HEK293 (cell line): Measurements from ENCODE around the gene CHCHD1.

Source experiments
- CTCF ChIA-PET: fragments of 350-600 bp; formaldehyde crosslinking; extraction: SDS; loops from one replicate; lab custom pipeline; 2021; ENCODE audit warnings: antibody characterized with exemption; lab: Yijun Ruan, JAX
- POLR2A ChIA-PET: fragments of 300-600 bp; formaldehyde crosslinking; extraction: SDS; loops from one replicate; lab custom pipeline; 2020; ENCODE audit warnings: antibody characterized with exemption, inconsistent platforms; lab: Yijun Ruan, JAX
- H3K27ac ChIP-seq: fragments of 200-500 bp; sonication (Bioruptor generic); 2 replicates; pipeline ENCODE4 v1.5.1; 2014; ENCODE audit warnings: low read depth, low read length, control low read depth, inconsistent platforms; ENCODE audit errors: extremely low read depth
- H3K36me3 ChIP-seq, 2 experiments: fragments of 200-500 bp in 1 of 2; sonication (Bioruptor generic) in 1 of 2; 1 replicate in 1 of 2; 2 replicates in 1 of 2; pipeline ENCODE4 v1.5.1; 2014 to 2017; ENCODE audit warnings: inconsistent platforms in 2 of 2, low read length in 2 of 2; ENCODE audit not compliant: control insufficient read depth in 2 of 2, insufficient read depth in 1 of 2
- H3K4me1 ChIP-seq: fragments of 200-500 bp; sonication (Bioruptor generic); 2 replicates; pipeline ENCODE4 v1.5.1; 2014; ENCODE audit warnings: mild to moderate bottlenecking, low read length, inconsistent platforms; ENCODE audit not compliant: control insufficient read depth, insufficient read depth
- H3K4me3 ChIP-seq: 2 replicates; pipeline ENCODE4 v1.5.1; 2011; ENCODE audit warnings: low read depth, mild to moderate bottlenecking, control low read depth, low read length, moderate library complexity
- H3K9me3 ChIP-seq: fragments of 200-500 bp; sonication (Bioruptor generic); 2 replicates; pipeline ENCODE4 v1.5.1; 2014; ENCODE audit warnings: low read depth, low read length, inconsistent platforms; ENCODE audit not compliant: control insufficient read depth, insufficient read depth
- HOXA7 ChIP-seq: sonication (generic); formaldehyde crosslinking; IDR thresholded peaks from 2 replicates; pipeline ENCODE4 v1.8.1; 2022; ENCODE audit warnings: missing genetic modification reagents, borderline replicate concordance
- KLF1 ChIP-seq: fragments of 450-650 bp; formaldehyde crosslinking; IDR thresholded peaks from 2 replicates; pipeline ENCODE4 v1.5.1; 2016; ENCODE audit warnings: missing biosample characterization, missing genetic modification characterization
- MYNN ChIP-seq: fragments of 450-650 bp; formaldehyde crosslinking; IDR thresholded peaks from 2 replicates; pipeline ENCODE4 v1.5.1; 2016; ENCODE audit warnings: missing biosample characterization, missing genetic modification characterization, borderline replicate concordance
- TCF7L2 ChIP-seq: IDR thresholded peaks from 2 replicates; pipeline ENCODE4 v1.6.1; 2011; ENCODE audit warnings: low read depth, mild to moderate bottlenecking, inconsistent platforms, low read length, moderate library complexity, borderline replicate concordance
- ZNF155 ChIP-seq: fragments of 450-650 bp; formaldehyde crosslinking; IDR thresholded peaks from 2 replicates; pipeline ENCODE4 v1.5.1; 2016; ENCODE audit warnings: missing biosample characterization, missing genetic modification characterization
- ZNF174 ChIP-seq: fragments of 450-650 bp; formaldehyde crosslinking; IDR thresholded peaks from 2 replicates; pipeline ENCODE4 v1.5.0; 2017; ENCODE audit warnings: missing biosample characterization, mild to moderate bottlenecking, missing genetic modification characterization
- ZNF324 ChIP-seq: fragments of 450-650 bp; formaldehyde crosslinking; IDR thresholded peaks from 2 replicates; pipeline ENCODE4 v1.5.1; 2016; ENCODE audit warnings: missing biosample characterization, missing genetic modification characterization
- ZNF394 ChIP-seq: fragments of 450-650 bp; formaldehyde crosslinking; IDR thresholded peaks from 2 replicates; pipeline ENCODE4 v1.5.1; 2016; ENCODE audit warnings: missing biosample characterization, missing genetic modification characterization, mild to moderate bottlenecking, moderate library complexity, borderline replicate concordance
- ZNF514 ChIP-seq: fragments of 450-650 bp; formaldehyde crosslinking; IDR thresholded peaks from 2 replicates; pipeline ENCODE4 v1.5.1; 2016; ENCODE audit warnings: missing biosample characterization, missing genetic modification characterization
- ZNF544 ChIP-seq: fragments of 450-650 bp; formaldehyde crosslinking; IDR thresholded peaks from 2 replicates; pipeline ENCODE4 v1.5.0; 2017; ENCODE audit warnings: missing biosample characterization, missing genetic modification characterization
- ZNF560 ChIP-seq: fragments of 450-650 bp; formaldehyde crosslinking; IDR thresholded peaks from 2 replicates; pipeline ENCODE4 v1.5.1; 2017; ENCODE audit warnings: missing biosample characterization, missing genetic modification characterization, borderline replicate concordance
- ZNF610 ChIP-seq: fragments of 450-650 bp; formaldehyde crosslinking; IDR thresholded peaks from 2 replicates; pipeline ENCODE4 v1.5.1; 2016; ENCODE audit warnings: missing biosample characterization, missing genetic modification characterization, borderline replicate concordance
- ZNF626 ChIP-seq: fragments of 450-650 bp; sonication (Bioruptor Pico); formaldehyde crosslinking; IDR thresholded peaks from 2 replicates; pipeline ENCODE4 v1.5.1; 2018; ENCODE audit warnings: missing biosample characterization, missing genetic modification characterization, inconsistent platforms
- ZNF747 ChIP-seq: fragments of 450-650 bp; formaldehyde crosslinking; IDR thresholded peaks from 2 replicates; pipeline ENCODE4 v1.5.1; 2016; ENCODE audit warnings: missing biosample characterization, missing genetic modification characterization
- TF ChIP-seq, protein P1 (sequence below): fragments of 450-650 bp; formaldehyde crosslinking; IDR thresholded peaks from 2 replicates; pipeline ENCODE4 v1.5.1; 2016; ENCODE audit warnings: missing biosample characterization, missing genetic modification characterization
- TF ChIP-seq, protein P2 (sequence below): fragments of 450-650 bp; formaldehyde crosslinking; IDR thresholded peaks from 2 replicates; pipeline ENCODE4 v1.5.1; 2016; ENCODE audit warnings: missing biosample characterization, missing genetic modification characterization
- TF ChIP-seq, protein P3 (sequence below): fragments of 450-650 bp; IDR thresholded peaks from 2 replicates; pipeline ENCODE4 v1.5.1; 2018; ENCODE audit warnings: missing biosample characterization, mild to moderate bottlenecking, missing genetic modification characterization
- TF ChIP-seq, protein P4 (sequence below): fragments of 450-650 bp; formaldehyde crosslinking; IDR thresholded peaks from 2 replicates; pipeline ENCODE4 v1.5.1; 2016; ENCODE audit warnings: missing biosample characterization, missing genetic modification characterization
- TF ChIP-seq, protein P5 (sequence below): fragments of 450-650 bp; formaldehyde crosslinking; conservative IDR thresholded peaks from 2 replicates; pipeline ENCODE4 v1.5.1; 2016; ENCODE audit warnings: low read depth, missing biosample characterization, missing genetic modification characterization
- TF ChIP-seq, protein P6 (sequence below): fragments of 450-650 bp; formaldehyde crosslinking; optimal IDR thresholded peaks from 2 replicates; pipeline ENCODE3; 2016; ENCODE audit warnings: missing biosample characterization, mild to moderate bottlenecking, missing genetic modification characterization

CHCHD1 gene

DNA sequence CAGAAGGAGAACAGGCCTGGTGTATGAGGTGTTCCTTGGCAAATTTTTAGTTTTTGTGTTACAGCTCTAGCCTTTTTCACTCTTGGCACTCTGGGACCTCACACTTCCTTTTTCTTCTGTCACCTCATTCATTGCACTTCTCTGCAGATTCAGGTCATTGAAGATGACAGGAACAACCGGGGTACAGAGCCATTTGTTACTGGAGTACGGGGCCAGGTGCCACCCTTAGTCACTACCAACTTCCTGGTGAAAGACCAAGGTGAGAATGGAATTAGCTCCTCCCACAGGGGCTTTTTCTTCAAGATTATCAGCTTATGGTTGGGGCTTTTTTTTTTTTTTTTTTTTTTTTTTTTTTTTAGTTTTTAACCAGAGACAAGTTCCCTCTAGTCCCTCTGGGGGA, 18.5 kb upstream of the CHCHD1 start:
- H3K4me1 ChIP-seq = no peaks in the 10 kb centered on the region
- CTCF ChIA-PET = interaction anchor here (1.5 kb wide), 1 partner anchor 10 kb away, joined by 5 read pairs; no protein-coding TSS in a partner anchor
- H3K36me3 ChIP-seq = peaks cover 42 to 92% of the 10 kb centered on the region in 2 experiments
- H3K9me3 ChIP-seq = no peaks in the 10 kb centered on the region
- POLR2A ChIA-PET = interaction anchor here (1.2 kb wide), 1 partner anchor 9 kb away, joined by 9 read pairs; a partner anchor contains a TSS
- H3K4me3 ChIP-seq = no peak overlapping the region
- no peak for TF ChIP-seq ZNF610
- TF ChIP-seq, protein P1, sequence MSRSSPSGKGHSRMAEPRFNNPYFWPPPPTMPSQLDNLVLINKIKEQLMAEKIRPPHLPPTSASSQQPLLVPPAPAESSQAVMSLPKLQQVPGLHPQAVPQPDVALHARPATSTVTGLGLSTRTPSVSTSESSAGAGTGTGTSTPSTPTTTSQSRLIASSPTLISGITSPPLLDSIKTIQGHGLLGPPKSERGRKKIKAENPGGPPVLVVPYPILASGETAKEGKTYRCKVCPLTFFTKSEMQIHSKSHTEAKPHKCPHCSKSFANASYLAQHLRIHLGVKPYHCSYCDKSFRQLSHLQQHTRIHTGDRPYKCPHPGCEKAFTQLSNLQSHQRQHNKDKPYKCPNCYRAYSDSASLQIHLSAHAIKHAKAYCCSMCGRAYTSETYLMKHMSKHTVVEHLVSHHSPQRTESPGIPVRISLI = 0 out of 2 replicates have a peak, but pooled peaks have one; percentile 16
- no peak overlapping the region for H3K27ac ChIP-seq

DNA sequence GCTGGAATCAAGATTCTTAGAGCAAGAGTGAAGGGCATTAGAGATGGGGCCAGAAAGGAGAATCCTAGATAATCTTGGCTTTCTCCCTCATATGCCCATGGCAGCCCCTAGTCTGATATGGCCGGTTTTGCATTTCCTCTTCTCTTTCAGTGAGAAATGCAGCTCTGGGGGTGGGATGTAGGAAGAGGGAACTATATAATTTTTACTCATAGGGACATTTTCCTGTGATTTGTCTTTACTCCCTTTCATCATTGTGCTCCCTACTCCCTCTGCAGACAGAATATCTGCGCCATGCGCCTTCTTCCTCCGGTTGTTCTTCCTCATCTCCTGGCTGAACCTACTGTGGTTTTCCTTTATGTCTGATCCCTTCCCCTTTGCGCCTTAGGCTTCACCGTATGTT, 16.8 kb upstream of the CHCHD1 start:
- Histone ChIP-seq H3K9me3 (no peaks in the 10 kb centered on the region), H3K4me3 (no peak overlapping the region), H3K36me3 (peaks cover 37 to 95% of the 10 kb centered on the region in 2 experiments), H3K4me1 (no peaks in the 10 kb centered on the region), H3K27ac (no peak overlapping the region)
- POLR2A ChIA-PET = interaction anchor here (0.5 kb wide), 1 partner anchor 11 kb away, joined by 3 read pairs; no protein-coding TSS in a partner anchor
- CTCF ChIA-PET = no interaction called here
- TF ChIP-seq HOXA7 = no peak
- TF ChIP-seq ZNF560 (tag by site-specific recombination) = no peak
- no peak for TF ChIP-seq KLF1 (tag by site-specific recombination)
- no peak for TF ChIP-seq ZNF155 (tag by site-specific recombination)
- TF ChIP-seq TCF7L2 = no peak
- TF ChIP-seq, protein P2, sequence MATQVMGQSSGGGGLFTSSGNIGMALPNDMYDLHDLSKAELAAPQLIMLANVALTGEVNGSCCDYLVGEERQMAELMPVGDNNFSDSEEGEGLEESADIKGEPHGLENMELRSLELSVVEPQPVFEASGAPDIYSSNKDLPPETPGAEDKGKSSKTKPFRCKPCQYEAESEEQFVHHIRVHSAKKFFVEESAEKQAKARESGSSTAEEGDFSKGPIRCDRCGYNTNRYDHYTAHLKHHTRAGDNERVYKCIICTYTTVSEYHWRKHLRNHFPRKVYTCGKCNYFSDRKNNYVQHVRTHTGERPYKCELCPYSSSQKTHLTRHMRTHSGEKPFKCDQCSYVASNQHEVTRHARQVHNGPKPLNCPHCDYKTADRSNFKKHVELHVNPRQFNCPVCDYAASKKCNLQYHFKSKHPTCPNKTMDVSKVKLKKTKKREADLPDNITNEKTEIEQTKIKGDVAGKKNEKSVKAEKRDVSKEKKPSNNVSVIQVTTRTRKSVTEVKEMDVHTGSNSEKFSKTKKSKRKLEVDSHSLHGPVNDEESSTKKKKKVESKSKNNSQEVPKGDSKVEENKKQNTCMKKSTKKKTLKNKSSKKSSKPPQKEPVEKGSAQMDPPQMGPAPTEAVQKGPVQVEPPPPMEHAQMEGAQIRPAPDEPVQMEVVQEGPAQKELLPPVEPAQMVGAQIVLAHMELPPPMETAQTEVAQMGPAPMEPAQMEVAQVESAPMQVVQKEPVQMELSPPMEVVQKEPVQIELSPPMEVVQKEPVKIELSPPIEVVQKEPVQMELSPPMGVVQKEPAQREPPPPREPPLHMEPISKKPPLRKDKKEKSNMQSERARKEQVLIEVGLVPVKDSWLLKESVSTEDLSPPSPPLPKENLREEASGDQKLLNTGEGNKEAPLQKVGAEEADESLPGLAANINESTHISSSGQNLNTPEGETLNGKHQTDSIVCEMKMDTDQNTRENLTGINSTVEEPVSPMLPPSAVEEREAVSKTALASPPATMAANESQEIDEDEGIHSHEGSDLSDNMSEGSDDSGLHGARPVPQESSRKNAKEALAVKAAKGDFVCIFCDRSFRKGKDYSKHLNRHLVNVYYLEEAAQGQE (tag by site-specific recombination) = no peak
- TF ChIP-seq ZNF324 (tag by site-specific recombination) = no peak
- TF ChIP-seq, protein P3, sequence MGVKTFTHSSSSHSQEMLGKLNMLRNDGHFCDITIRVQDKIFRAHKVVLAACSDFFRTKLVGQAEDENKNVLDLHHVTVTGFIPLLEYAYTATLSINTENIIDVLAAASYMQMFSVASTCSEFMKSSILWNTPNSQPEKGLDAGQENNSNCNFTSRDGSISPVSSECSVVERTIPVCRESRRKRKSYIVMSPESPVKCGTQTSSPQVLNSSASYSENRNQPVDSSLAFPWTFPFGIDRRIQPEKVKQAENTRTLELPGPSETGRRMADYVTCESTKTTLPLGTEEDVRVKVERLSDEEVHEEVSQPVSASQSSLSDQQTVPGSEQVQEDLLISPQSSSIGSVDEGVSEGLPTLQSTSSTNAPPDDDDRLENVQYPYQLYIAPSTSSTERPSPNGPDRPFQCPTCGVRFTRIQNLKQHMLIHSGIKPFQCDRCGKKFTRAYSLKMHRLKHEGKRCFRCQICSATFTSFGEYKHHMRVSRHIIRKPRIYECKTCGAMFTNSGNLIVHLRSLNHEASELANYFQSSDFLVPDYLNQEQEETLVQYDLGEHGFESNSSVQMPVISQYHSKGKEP (tag by site-specific recombination) = no peak
- TF ChIP-seq, protein P4, sequence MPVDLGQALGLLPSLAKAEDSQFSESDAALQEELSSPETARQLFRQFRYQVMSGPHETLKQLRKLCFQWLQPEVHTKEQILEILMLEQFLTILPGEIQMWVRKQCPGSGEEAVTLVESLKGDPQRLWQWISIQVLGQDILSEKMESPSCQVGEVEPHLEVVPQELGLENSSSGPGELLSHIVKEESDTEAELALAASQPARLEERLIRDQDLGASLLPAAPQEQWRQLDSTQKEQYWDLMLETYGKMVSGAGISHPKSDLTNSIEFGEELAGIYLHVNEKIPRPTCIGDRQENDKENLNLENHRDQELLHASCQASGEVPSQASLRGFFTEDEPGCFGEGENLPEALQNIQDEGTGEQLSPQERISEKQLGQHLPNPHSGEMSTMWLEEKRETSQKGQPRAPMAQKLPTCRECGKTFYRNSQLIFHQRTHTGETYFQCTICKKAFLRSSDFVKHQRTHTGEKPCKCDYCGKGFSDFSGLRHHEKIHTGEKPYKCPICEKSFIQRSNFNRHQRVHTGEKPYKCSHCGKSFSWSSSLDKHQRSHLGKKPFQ = no peak
- TF ChIP-seq, protein P5, sequence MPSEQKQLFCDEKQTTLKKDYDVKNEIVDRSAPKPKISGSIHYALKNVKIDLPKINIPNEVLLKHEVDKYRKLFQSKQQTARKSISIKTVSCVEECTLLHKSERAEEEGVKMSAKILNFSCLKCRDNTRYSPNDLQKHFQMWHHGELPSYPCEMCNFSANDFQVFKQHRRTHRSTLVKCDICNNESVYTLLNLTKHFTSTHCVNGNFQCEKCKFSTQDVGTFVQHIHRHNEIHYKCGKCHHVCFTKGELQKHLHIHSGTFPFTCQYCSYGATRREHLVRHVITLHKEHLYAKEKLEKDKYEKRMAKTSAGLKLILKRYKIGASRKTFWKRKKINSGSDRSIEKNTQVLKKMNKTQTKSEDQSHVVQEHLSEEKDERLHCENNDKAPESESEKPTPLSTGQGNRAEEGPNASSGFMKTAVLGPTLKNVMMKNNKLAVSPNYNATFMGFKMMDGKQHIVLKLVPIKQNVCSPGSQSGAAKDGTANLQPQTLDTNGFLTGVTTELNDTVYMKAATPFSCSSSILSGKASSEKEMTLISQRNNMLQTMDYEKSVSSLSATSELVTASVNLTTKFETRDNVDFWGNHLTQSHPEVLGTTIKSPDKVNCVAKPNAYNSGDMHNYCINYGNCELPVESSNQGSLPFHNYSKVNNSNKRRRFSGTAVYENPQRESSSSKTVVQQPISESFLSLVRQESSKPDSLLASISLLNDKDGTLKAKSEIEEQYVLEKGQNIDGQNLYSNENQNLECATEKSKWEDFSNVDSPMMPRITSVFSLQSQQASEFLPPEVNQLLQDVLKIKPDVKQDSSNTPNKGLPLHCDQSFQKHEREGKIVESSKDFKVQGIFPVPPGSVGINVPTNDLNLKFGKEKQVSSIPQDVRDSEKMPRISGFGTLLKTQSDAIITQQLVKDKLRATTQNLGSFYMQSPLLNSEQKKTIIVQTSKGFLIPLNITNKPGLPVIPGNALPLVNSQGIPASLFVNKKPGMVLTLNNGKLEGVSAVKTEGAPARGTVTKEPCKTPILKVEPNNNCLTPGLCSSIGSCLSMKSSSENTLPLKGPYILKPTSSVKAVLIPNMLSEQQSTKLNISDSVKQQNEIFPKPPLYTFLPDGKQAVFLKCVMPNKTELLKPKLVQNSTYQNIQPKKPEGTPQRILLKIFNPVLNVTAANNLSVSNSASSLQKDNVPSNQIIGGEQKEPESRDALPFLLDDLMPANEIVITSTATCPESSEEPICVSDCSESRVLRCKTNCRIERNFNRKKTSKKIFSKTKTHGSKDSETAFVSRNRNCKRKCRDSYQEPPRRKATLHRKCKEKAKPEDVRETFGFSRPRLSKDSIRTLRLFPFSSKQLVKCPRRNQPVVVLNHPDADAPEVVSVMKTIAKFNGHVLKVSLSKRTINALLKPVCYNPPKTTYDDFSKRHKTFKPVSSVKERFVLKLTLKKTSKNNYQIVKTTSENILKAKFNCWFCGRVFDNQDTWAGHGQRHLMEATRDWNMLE (tag by site-specific recombination) = no peak
- TF ChIP-seq ZNF174 (tag by site-specific recombination) = no peak
- no peak for TF ChIP-seq ZNF747 (tag by site-specific recombination)
- TF ChIP-seq, protein P6, sequence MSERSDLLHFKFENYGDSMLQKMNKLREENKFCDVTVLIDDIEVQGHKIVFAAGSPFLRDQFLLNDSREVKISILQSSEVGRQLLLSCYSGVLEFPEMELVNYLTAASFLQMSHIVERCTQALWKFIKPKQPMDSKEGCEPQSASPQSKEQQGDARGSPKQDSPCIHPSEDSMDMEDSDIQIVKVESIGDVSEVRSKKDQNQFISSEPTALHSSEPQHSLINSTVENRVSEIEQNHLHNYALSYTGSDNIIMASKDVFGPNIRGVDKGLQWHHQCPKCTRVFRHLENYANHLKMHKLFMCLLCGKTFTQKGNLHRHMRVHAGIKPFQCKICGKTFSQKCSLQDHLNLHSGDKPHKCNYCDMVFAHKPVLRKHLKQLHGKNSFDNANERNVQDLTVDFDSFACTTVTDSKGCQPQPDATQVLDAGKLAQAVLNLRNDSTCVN (tag by site-specific recombination) = no peak
- no peak for TF ChIP-seq ZNF394
- TF ChIP-seq ZNF514 (tag by site-specific recombination) = no peak
- TF ChIP-seq ZNF544 = no peak
- no peak for TF ChIP-seq MYNN (tag by site-specific recombination)
- TF ChIP-seq ZNF626 (tag by site-specific recombination) = no peak
